Transverse colon (tissue), 4 donors: ENCODE results near the gene PORCN.

ENCODE experiments used
- CTCF ChIP-seq, 5 experiments: fragments of 200-600 bp in 3 of 5; fragments of 450-650 bp in 2 of 5; sonication (generic) in 3 of 5; IDR thresholded peaks; 1 replicate in 2 of 5; 2 replicates in 3 of 5; pipeline ENCODE4 v1.5.1; 2016 to 2017; ENCODE audit warnings: antibody characterized with exemption in 5 of 5, inconsistent platforms in 3 of 5, mild to moderate bottlenecking in 2 of 5, moderate library complexity in 1 of 5
- POLR2A ChIP-seq: fragments of 450-650 bp; IDR thresholded peaks from one replicate; pipeline ENCODE4 v1.6.1; 2016; ENCODE audit warnings: antibody characterized with exemption, mild to moderate bottlenecking, moderate library complexity
- POLR2AphosphoS5 ChIP-seq, 3 donors: sonication (generic); formaldehyde crosslinking; IDR thresholded peaks; one replicate each; pipeline ENCODE4 v1.6.1; 2016; ENCODE audit warnings: antibody characterized with exemption in 3 of 3

- TF ChIP-seq POLR2AphosphoS5 (IDR thresholded peaks at IDR 0.05) (no peak), CTCF (IDR thresholded peaks at IDR 0.05) (no peak), POLR2A (no peak)
These were observed 37.3 kb upstream of the PORCN start for GRCh38 chrX:48471504-48471903.
